OCI-LY1 (cell line): ENCODE data around the gene SLC26A8.

Source experiments
- CTCF ChIP-seq: fragments of 200-600 bp; sonication (generic), shearing (Covaris generic); IDR thresholded peaks from 2 replicates; pipeline ENCODE4 v1.5.1; 2017; ENCODE audit warnings: mild to moderate bottlenecking, antibody characterized with exemption, low read length, moderate library complexity, mixed read lengths
- EZH2 ChIP-seq: fragments of 200-600 bp; sonication (generic), shearing (Covaris generic); IDR thresholded peaks from 2 replicates; pipeline ENCODE4 v1.8.0; 2017; ENCODE audit warnings: borderline replicate concordance, mixed run types, mild to moderate bottlenecking, antibody characterized with exemption, low read length, moderate library complexity, mixed read lengths

GRCh38 chr6:36056178-36056577, 31.7 kb upstream of the SLC26A8 start:
- TF ChIP-seq CTCF: no peak
- no peak for TF ChIP-seq EZH2
